Activated CD4-positive, CD25-positive, alpha-beta regulatory T cell (primary cell): ENCODE measurements around the gene LRRC59.
"Not testable (repeated sequence)": the region's sequence is repeated elsewhere in the genome, so short reads cannot be mapped to it uniquely, and the experiment has no call there.

Experiments used
- DNase-seq, 4 experiments: peaks; one replicate each; lab custom pipeline; 2025; lab: John Stamatoyannopoulos, UW

Gene LRRC59

GRCh38 chr17:50347117-50347893, 50.0 kb downstream of the LRRC59 start:
- peak in 1 of 4 experiments; percentile 21 for DNase-seq

- DNase-seq: peak in 3 of 4 experiments; percentile 48 to 70 (median 69)
Observed at GRCh38 chr17:50346313-50347116, 50.8 kb downstream of the LRRC59 start.

- DNase-seq: peak; percentile 82 to 93 (median 91)
Observed at GRCh38 chr17:50345432-50346312, 51.7 kb downstream of the LRRC59 start, which contains the start of gene XYLT2. XYLT2 (plus strand) TSS chr17:50346126; CDS start chr17:50346141, 15 bp downstream.

GRCh38 chr17:50344731-50345365, 52.5 kb downstream of the LRRC59 start:
- DNase-seq: no peak

- no peak for DNase-seq
Observed at GRCh38 chr17:50339381-50339780, 57.9 kb downstream of the LRRC59 start.

GRCh38 chr17:50338645-50339044, 58.7 kb downstream of the LRRC59 start:
- DNase-seq: no peak

GRCh38 chr17:50337956-50338355, 59.4 kb downstream of the LRRC59 start:
- no peak for DNase-seq

GRCh38 chr17:50333291-50334057, 63.8 kb downstream of the LRRC59 start:
- not testable (repeated sequence) for DNase-seq

GRCh38 chr17:50332196-50332595, 65.1 kb downstream of the LRRC59 start:
- no peak for DNase-seq
